T-helper 9 cell (primary cell): ENCODE measurements around the gene OTULINL.
A peak's percentile ranks its signal among the peaks of the same experiment; 100 is the strongest.

Source experiments
- DNase-seq: peaks from one replicate; pipeline ENCODE4 v3.0.0-alpha.2; 2020

The OTULINL gene

GRCh38 chr5:14603141-14603540 is 21.5 kb downstream of the OTULINL start:
- no peak for DNase-seq

- DNase-seq, result no peak
Observed at GRCh38 chr5:14607104-14607503, 25.5 kb downstream of the OTULINL start.

GRCh38 chr5:14608169-14608568 is 26.6 kb downstream of the OTULINL start:
- DNase-seq, result no peak

GRCh38 chr5:14611737-14612136 is 30.1 kb downstream of the OTULINL start:
- DNase-seq, result no peak

- no peak for DNase-seq
Observed at GRCh38 chr5:14614490-14614889, 32.9 kb downstream of the OTULINL start.

GRCh38 chr5:14615365-14615764 is 33.8 kb downstream of the OTULINL start:
- DNase-seq, result no peak

- no peak for DNase-seq
Observed at GRCh38 chr5:14617441-14617840, 35.8 kb downstream of the OTULINL start.

GRCh38 chr5:14627270-14627669 is 45.7 kb downstream of the OTULINL start:
- no peak for DNase-seq

- peak; percentile 36 for DNase-seq
Observed at GRCh38 chr5:14628346-14628745, 46.8 kb downstream of the OTULINL start.

- no peak for DNase-seq
Observed at GRCh38 chr5:14630671-14631070, 49.1 kb downstream of the OTULINL start.

GRCh38 chr5:14635656-14636055 is 54.1 kb downstream of the OTULINL start:
- no peak for DNase-seq

GRCh38 chr5:14640765-14641164 is 59.2 kb downstream of the OTULINL start:
- no peak for DNase-seq

- DNase-seq, result no peak
Observed at GRCh38 chr5:14644623-14645237, 63.1 kb downstream of the OTULINL start.

GRCh38 chr5:14650052-14650451 is 68.5 kb downstream of the OTULINL start:
- no peak for DNase-seq

GRCh38 chr5:14655146-14655741 is 73.7 kb downstream of the OTULINL start:
- DNase-seq, result no peak

- DNase-seq, result no peak
Observed at GRCh38 chr5:14656898-14657297, 75.3 kb downstream of the OTULINL start.

GRCh38 chr5:14659821-14660607 is 78.4 kb downstream of the OTULINL start:
- no peak for DNase-seq

- no peak for DNase-seq
Observed at GRCh38 chr5:14660833-14661232, 79.2 kb downstream of the OTULINL start.
